GM12878 (cell line): ENCODE measurements around the gene TXLNB.

Source experiments
- DPF2 ChIP-seq: fragments of 450-650 bp; IDR thresholded peaks from 2 replicates; pipeline ENCODE4 v1.6.1; 2017; ENCODE audit warnings: mild to moderate bottlenecking
- EP300 ChIP-seq, 2 experiments: fragments of 150-350 bp in 1 of 2; IDR thresholded peaks; 2 replicates each; pipeline ENCODE4 v1.6.1; 2011 to 2012; ENCODE audit warnings: low read depth in 2 of 2, low read length in 2 of 2, borderline replicate concordance in 1 of 2, improper control_type of control experiment in 1 of 2, inconsistent platforms in 1 of 2; ENCODE audit not compliant: control insufficient read depth in 1 of 2
- FOXK2 ChIP-seq: fragments of 450-650 bp; IDR thresholded peaks from 2 replicates; pipeline ENCODE4 v1.6.1; 2017; ENCODE audit warnings: mild to moderate bottlenecking, moderate library complexity
- IKZF1 ChIP-seq: fragments of 450-650 bp; conservative IDR thresholded peaks from 2 replicates; pipeline ENCODE4 v1.6.1; 2017; ENCODE audit warnings: antibody characterized with exemption, mild to moderate bottlenecking
- MYC ChIP-seq: IDR thresholded peaks from 2 replicates; pipeline ENCODE4 v1.6.1; 2011; ENCODE audit warnings: mild to moderate bottlenecking, low read length, moderate library complexity, inconsistent platforms; ENCODE audit not compliant: insufficient read depth, insufficient replicate concordance, insufficient read length, severe bottlenecking
- POU2F2 ChIP-seq: IDR thresholded peaks from 3 replicates; pipeline ENCODE4 v1.6.1; 2011; ENCODE audit warnings: low read depth, mild to moderate bottlenecking, low read length, borderline replicate concordance
- RBBP5 ChIP-seq: fragments of 200-600 bp; sonication (generic); conservative IDR thresholded peaks from 2 replicates; pipeline ENCODE4 v1.6.1; 2016
- SP1 ChIP-seq: IDR thresholded peaks from one replicate; pipeline ENCODE4 v1.6.1; 2011; ENCODE audit warnings: low read depth, low read length
- SRF ChIP-seq, 2 experiments: IDR thresholded peaks; 2 replicates each; pipeline ENCODE4 v1.6.1; 2011; ENCODE audit warnings: low read depth in 2 of 2, low read length in 2 of 2, mild to moderate bottlenecking in 1 of 2, moderate library complexity in 1 of 2
- TBL1XR1 ChIP-seq: IDR thresholded peaks from 2 replicates; pipeline ENCODE4 v1.6.1; 2012; ENCODE audit warnings: low read depth, low read length, improper control_type of control experiment
- YY1 ChIP-seq: IDR thresholded peaks from 2 replicates; pipeline ENCODE4 v1.6.1; 2011; ENCODE audit warnings: low read depth, mild to moderate bottlenecking, low read length
- ZNF207 ChIP-seq: fragments of 450-650 bp; IDR thresholded peaks from 2 replicates; pipeline ENCODE4 v1.6.1; 2014; ENCODE audit warnings: antibody characterized with exemption, mild to moderate bottlenecking, borderline replicate concordance
- TF ChIP-seq, protein P1 (sequence below), 3 experiments: IDR thresholded peaks in 2 of 3; conservative IDR thresholded peaks in 1 of 3; 2 replicates each; pipeline ENCODE4 v1.5.1; 2011; ENCODE audit warnings: low read depth in 3 of 3, low read length in 3 of 3, mild to moderate bottlenecking in 3 of 3, control low read depth in 2 of 3, moderate library complexity in 2 of 3, inconsistent platforms in 1 of 3, mixed read lengths in 1 of 3; ENCODE audit not compliant: control insufficient read depth in 2 of 3, insufficient read depth in 1 of 3; ENCODE audit errors: extremely low read depth in 1 of 3
- TF ChIP-seq, protein P2 (sequence below): IDR thresholded peaks from 2 replicates; pipeline ENCODE4 v1.6.1; 2011; ENCODE audit warnings: low read depth, mild to moderate bottlenecking, low read length, moderate library complexity, borderline replicate concordance; ENCODE audit errors: extremely low read depth

DNA sequence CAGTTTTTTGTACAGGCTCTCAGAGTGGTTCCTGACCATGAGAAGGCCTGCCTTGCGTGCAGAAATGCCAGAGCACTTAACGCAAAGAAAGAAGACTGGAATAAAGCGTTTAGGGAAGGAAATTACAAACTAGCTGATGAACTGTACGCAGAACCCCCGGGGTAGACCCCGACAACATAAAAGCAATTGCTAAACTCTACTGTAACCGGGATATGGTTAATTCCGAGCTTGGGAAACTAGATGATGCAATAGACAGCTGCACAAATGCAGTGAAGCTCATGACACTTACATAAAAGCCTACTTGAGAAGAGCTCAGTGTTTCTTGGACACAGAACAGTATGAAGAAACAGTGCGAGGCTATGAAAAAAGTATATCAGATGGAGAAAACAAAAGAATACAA, 47.0 kb upstream of the TXLNB start:
- TF ChIP-seq, protein P1, sequence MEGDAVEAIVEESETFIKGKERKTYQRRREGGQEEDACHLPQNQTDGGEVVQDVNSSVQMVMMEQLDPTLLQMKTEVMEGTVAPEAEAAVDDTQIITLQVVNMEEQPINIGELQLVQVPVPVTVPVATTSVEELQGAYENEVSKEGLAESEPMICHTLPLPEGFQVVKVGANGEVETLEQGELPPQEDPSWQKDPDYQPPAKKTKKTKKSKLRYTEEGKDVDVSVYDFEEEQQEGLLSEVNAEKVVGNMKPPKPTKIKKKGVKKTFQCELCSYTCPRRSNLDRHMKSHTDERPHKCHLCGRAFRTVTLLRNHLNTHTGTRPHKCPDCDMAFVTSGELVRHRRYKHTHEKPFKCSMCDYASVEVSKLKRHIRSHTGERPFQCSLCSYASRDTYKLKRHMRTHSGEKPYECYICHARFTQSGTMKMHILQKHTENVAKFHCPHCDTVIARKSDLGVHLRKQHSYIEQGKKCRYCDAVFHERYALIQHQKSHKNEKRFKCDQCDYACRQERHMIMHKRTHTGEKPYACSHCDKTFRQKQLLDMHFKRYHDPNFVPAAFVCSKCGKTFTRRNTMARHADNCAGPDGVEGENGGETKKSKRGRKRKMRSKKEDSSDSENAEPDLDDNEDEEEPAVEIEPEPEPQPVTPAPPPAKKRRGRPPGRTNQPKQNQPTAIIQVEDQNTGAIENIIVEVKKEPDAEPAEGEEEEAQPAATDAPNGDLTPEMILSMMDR (IDR thresholded peaks at IDR 0.05 in 2 of 3, conservative IDR thresholded peaks at IDR 0.05 in 1 of 3; ENCODE audit: control insufficient read depth in 2 of 3, extremely low read depth in 1 of 3, insufficient read depth in 1 of 3, low read depth in 3 of 3, low read length in 3 of 3) = no peak
- no peak for TF ChIP-seq SP1
- TF ChIP-seq EP300 (IDR thresholded peaks at IDR 0.05; ENCODE audit: borderline replicate concordance in 1 of 2, control insufficient read depth in 1 of 2, low read depth in 2 of 2, low read length in 2 of 2) = no peak
- no peak for TF ChIP-seq RBBP5
- TF ChIP-seq DPF2 = no peak
- TF ChIP-seq MYC = no peak
- TF ChIP-seq YY1 = no peak
- no peak for TF ChIP-seq POU2F2
- TF ChIP-seq IKZF1 = no peak
- TF ChIP-seq, protein P2, sequence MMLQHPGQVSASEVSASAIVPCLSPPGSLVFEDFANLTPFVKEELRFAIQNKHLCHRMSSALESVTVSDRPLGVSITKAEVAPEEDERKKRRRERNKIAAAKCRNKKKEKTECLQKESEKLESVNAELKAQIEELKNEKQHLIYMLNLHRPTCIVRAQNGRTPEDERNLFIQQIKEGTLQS = no peak
- TF ChIP-seq FOXK2 = no peak
- TF ChIP-seq SRF (IDR thresholded peaks at IDR 0.05; ENCODE audit: low read depth in 2 of 2, low read length in 2 of 2) = no peak
- TF ChIP-seq ZNF207 = no peak
- no peak for TF ChIP-seq TBL1XR1
